Spinal cord (tissue), 10 donors: ENCODE results near the gene CDC25C. TPM values are rescaled to one million over a fixed set of nuclear protein-coding genes. Genes with fewer than 3 reads are reported as not detected.

Experiments used
- DNase-seq, 6 donors: peaks; one replicate each; pipeline versions ENCODE4 v3.0.0 to v3.0.0-alpha.2; 2013 to 2015; ENCODE audit warnings: low spot score in 6 of 6, low read depth in 4 of 6
- H3K27ac ChIP-seq: one replicate; pipeline ENCODE4 v1.5.1; 2013; ENCODE audit warnings: low read depth, low read length, control low read depth
- H3K27me3 ChIP-seq: one replicate; pipeline ENCODE4 v1.6.1; 2013; ENCODE audit warnings: low read length; ENCODE audit not compliant: control insufficient read depth, insufficient read depth
- H3K36me3 ChIP-seq: one replicate; pipeline ENCODE4 v1.6.1; 2013; ENCODE audit warnings: low read length; ENCODE audit not compliant: control insufficient read depth, insufficient read depth
- H3K4me1 ChIP-seq: one replicate; pipeline ENCODE4 v1.6.1; 2013; ENCODE audit warnings: low read length; ENCODE audit not compliant: control insufficient read depth, insufficient read depth
- H3K4me3 ChIP-seq: one replicate; pipeline ENCODE4 v1.5.1; 2013; ENCODE audit warnings: low read depth, low read length, control low read depth
- H3K9me3 ChIP-seq: one replicate; pipeline ENCODE4 v1.6.1; 2013; ENCODE audit warnings: low read length; ENCODE audit not compliant: control insufficient read depth, insufficient read depth
- WGBS: methylation state at CpG from one replicate; pipeline ENCODE4 v1.1.5; 2013; ENCODE audit warnings: missing lambda C conversion rate; ENCODE audit not compliant: insufficient coverage; 5-methylcytosine and 5-hydroxymethylcytosine counted together
- polyA plus RNA-seq, 2 donors: library from polyadenylated mRNA; unstranded; fragments of 120-200 nt; gene quantifications; one replicate each; pipeline ENCODE4 v1.2.1, GENCODE V29; 2013; ENCODE audit not compliant: insufficient read length in 2 of 2
- total RNA-seq, 2 donors: library from RNA; depleted of rRNA in 1 of 2; stranded (reverse); fragments of 120-200 nt in 1 of 2; fragments of >200 nt in 1 of 2; gene quantifications; one replicate each; pipeline versions ENCODE4 v1.2.3 to v1.2.4, GENCODE V29; 2013 to 2014
- donor health status: healthy.

CDC25C gene
- total and polyA plus RNA-seq, 4 donors = 3.3 to 4.4 (median 3.9) TPM

GRCh38 chr5:138287246-138287645, 44.4 kb downstream of the CDC25C start:
- Histone ChIP-seq H3K27me3 (no peaks in the 10 kb centered on the region), H3K4me3 (no peak overlapping the region), H3K27ac (no peak overlapping the region), H3K4me1 (no peaks in the 10 kb centered on the region), H3K36me3 (peaks cover 3% of the 10 kb centered on the region), H3K9me3 (no peaks in the 10 kb centered on the region)
- DNase-seq = no peak
- no CpG with 5 or more reads among the region's 1 CpG for whole genome bisulfite sequencing

DNA sequence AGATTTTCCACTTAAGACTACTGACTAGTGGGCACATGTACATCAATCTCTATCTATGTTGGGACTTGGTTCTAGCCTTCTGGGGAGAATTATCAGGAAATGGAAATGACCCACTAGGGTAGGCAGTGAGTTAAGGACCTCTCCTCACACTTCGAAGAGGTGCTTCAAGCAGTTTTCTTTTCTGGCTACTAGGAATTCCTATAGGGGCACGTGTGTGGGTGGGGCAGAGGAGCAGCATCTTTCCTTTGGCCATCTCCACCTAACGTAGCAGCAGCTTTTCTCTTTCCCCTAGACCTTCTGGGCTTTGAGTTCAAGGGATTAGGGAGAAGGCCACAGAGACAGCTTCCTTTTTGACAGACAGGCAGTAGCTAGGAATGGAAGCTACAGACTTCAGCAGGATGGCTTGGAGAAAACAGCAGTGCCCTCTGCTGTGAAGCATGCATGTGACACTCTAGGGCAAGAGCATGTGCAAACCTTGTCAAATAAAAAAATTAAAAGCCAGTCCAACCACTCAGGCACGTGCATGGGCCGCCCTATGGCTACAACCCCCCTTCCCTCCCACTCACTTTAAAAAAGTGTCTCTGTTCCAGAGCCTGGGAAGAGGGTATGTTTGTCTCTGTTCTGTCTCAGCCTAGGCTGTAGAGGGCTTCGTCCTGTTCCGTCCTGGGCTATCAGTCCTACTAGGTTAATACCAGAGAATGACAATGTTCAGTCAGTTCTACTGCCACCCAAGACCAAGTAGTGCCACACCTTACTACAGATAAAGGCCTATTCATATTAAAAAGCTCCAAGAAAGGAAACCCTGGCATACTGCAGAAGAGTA, 48.5 kb downstream of the CDC25C start:
- Histone ChIP-seq H3K9me3 (no peaks in the 10 kb centered on the region), H3K36me3 (peaks cover 3% of the 10 kb centered on the region), H3K4me1 (no peaks in the 10 kb centered on the region), H3K27me3 (no peaks in the 10 kb centered on the region), H3K27ac (no peak overlapping the region), H3K4me3 (no peak overlapping the region)
- peak in 2 of 6 donors; percentile 45 to 57 for DNase-seq
- 100% methylated on average over 1 of the region's 7 CpGs for WGBS

DNA sequence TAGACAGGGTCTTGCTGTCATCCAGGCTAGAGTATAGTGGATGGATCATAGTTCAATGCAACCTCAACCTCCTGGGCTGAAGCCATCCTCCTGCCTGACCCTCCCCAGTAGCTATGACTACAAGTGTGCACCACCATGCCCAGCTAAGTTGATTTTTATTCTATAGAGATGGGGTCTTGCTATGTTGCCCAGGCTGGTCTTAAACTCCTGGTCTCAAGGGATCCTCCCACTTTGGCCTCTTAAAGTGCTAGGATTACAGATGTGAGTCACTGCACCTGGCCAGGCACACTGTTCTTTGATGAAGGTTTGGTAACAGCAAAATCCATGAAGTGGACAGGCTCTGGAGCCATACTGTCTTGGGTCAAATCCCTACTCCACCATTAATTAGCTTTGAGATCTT, 50.7 kb downstream of the CDC25C start:
- Histone ChIP-seq H3K27ac (no peak overlapping the region), H3K9me3 (no peaks in the 10 kb centered on the region), H3K4me3 (no peak overlapping the region), H3K4me1 (no peaks in the 10 kb centered on the region), H3K27me3 (no peaks in the 10 kb centered on the region), H3K36me3 (peaks cover 3% of the 10 kb centered on the region)
- DNase-seq = no peak

DNA sequence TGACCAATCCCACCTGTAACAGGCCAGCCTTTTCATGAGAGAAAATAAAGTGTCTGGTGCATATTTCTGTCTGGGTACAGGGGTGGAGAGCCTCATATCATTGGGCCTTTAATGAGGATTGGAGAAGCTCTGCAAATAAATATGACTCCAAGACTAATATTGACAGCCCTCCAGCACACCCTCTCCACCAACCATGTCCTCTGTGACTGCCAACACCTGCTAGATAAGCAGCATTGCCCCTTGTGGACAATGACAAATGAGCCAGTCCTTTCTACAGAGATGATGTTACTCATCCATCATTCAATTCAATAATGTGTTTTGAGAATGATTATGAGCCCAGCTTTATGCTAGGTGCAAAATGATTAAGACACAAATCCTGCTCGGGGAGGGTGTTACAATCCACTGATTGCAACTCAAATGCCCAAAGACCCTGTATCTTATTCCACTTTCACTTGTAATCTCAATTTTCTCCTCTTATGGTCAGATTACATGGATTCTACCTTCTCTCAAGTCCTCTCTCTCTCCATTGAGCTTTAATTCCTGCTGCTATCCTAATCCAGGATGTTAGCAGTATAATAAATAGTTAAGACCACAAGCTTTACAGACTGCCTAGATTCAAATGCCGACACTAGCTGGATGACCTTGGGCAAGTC, 55.1 kb downstream of the CDC25C start:
- Histone ChIP-seq H3K4me3 (no peak overlapping the region), H3K27ac (no peak overlapping the region), H3K27me3 (peaks cover 4% of the 10 kb centered on the region), H3K4me1 (peaks cover 8% of the 10 kb centered on the region), H3K36me3 (no peaks in the 10 kb centered on the region), H3K9me3 (no peaks in the 10 kb centered on the region)
- DNase-seq = peak in 1 of 6 donors; percentile 10
- 83% methylated on average over 1 of the region's 2 CpGs for WGBS

GRCh38 chr5:138275895-138276294, 55.7 kb downstream of the CDC25C start:
- H3K9me3 ChIP-seq = no peaks in the 10 kb centered on the region

GRCh38 chr5:138275379-138275782, 56.2 kb downstream of the CDC25C start:
- Histone ChIP-seq H3K36me3 (no peaks in the 10 kb centered on the region), H3K27me3 (peaks cover 4% of the 10 kb centered on the region), H3K4me3 (no peak overlapping the region), H3K4me1 (peaks cover 8% of the 10 kb centered on the region), H3K9me3 (no peaks in the 10 kb centered on the region), H3K27ac (peak overlapping the region; percentile 16)
- WGBS = 13% methylated on average over 2 of the region's 3 CpGs
- DNase-seq = peak in 2 of 6 donors; percentile 13 to 83

More at GRCh38 chr5:138275895-138276294, 55.7 kb downstream of the CDC25C start:
- WGBS = no CpG with 5 or more reads among the region's 1 CpG
- Histone ChIP-seq H3K4me3 (no peak overlapping the region), H3K27ac (peak overlapping the region; percentile 16), H3K4me1 (peaks cover 8% of the 10 kb centered on the region), H3K36me3 (no peaks in the 10 kb centered on the region), H3K27me3 (peaks cover 4% of the 10 kb centered on the region)
- DNase-seq = no peak

GRCh38 chr5:138274189-138274853, 57.3 kb downstream of the CDC25C start, which contains the start of gene GFRA3:
GFRA3 (minus strand) TSS chr5:138274621; CDS start chr5:138274424, 197 bp downstream.
- WGBS = 1% methylated on average over 56 of the region's 62 CpGs
- H3K27ac ChIP-seq = peak within 1 kb of the TSS; percentile 58
- no peaks in the 10 kb centered on the region for H3K9me3 ChIP-seq
- peaks cover 8% of the 10 kb centered on the region for H3K4me1 ChIP-seq
- H3K27me3 ChIP-seq = peaks cover 4% of the 10 kb centered on the region
- no peaks in the 10 kb centered on the region for H3K36me3 ChIP-seq
- H3K4me3 ChIP-seq = peak within 1 kb of the TSS; percentile 42
- peak in 2 of 6 donors; percentile 22 to 33 for DNase-seq

DNA sequence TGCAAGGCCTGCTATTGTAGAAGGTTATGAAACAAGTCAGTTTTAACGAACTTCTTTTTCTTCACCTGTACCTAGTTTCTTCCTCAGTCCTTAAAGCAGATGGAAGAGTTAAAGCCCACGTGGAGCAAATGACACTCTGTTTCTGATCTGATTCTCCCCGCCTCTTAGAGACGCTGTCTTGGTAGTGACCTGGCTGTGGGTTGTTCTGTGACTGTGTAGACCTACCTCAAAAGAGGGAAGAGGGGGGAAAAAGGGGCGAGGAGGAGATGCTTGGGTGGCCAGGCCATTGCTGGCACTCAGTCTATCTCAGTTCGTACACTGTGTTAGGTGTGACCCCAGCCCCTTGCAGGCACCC, 57.8 kb downstream of the CDC25C start:
- no peaks in the 10 kb centered on the region for H3K9me3 ChIP-seq
- peak overlapping the region; percentile 58 for H3K27ac ChIP-seq
- peaks cover 4% of the 10 kb centered on the region for H3K27me3 ChIP-seq
- H3K4me1 ChIP-seq = peaks cover 8% of the 10 kb centered on the region
- no peak for DNase-seq
- WGBS = 43% methylated on average over 3 of the region's 6 CpGs
- no peaks in the 10 kb centered on the region for H3K36me3 ChIP-seq
- peak overlapping the region; percentile 42 for H3K4me3 ChIP-seq

GRCh38 chr5:138272681-138273080, 58.9 kb downstream of the CDC25C start:
- no peak for DNase-seq
- H3K36me3 ChIP-seq = no peaks in the 10 kb centered on the region
- H3K4me3 ChIP-seq = no peak overlapping the region
- WGBS = 97% methylated on average over 3 of the region's 4 CpGs
- no peaks in the 10 kb centered on the region for H3K9me3 ChIP-seq
- no peak overlapping the region for H3K27ac ChIP-seq
- peaks cover 4% of the 10 kb centered on the region for H3K27me3 ChIP-seq
- H3K4me1 ChIP-seq = peaks cover 8% of the 10 kb centered on the region
